ENCODE results near the gene KRTAP10-5. TPM values are rescaled to one million over a fixed set of nuclear protein-coding genes. Genes with fewer than 3 reads are reported as not detected.
"Not testable (repeated sequence)": the region's sequence is repeated elsewhere in the genome, so short reads cannot be mapped to it uniquely, and the experiment has no call there.

KRTAP10-5 gene
- polyA plus RNA-seq, 1 donor: not detected

DNA sequence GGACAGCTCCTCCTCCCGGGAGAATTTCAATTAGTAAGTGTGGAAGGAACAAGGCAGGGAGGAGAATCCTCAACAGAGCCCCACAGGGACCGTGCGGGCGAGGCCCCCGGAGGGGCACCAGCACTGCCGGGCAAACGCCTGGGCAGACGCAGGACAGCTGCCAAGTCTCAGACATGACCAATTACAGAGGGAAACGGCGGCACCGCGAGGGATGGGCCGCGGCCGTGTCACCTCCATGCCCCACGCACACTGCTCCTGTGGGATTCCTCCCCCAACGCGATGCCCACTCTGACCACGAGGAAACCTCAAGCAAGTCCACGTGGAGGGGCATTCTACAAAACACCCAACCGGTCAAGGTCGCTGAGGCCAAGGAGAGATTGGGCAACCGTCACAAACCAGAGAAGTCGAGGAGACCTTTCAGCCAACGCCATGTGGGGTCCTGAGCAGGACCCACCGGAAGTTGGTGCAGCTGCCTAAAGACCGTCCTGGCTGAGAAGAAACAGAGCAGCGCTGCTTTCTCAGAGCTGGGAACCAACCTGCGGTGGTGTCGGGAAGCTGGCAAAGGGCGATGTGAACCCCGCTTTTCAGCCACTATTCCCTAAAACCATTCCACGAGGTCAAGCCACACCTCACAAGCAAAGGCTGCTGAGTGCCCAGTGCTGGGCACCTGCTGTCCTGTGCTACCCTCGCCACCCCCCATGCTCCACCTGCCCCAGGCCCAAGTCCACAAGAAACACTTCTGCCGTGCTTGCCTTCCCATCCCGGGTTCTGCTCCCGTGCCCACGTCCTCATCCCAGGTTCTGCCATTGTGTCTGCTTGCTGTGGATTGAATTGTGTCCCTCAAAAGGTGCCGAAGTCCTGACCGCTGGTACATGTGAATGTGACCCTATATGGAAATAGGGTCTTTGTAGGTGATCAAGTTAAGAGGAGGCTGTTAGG, 8.3 kb downstream of the KRTAP10-5 start:
- no peak for DNase-seq

DNA sequence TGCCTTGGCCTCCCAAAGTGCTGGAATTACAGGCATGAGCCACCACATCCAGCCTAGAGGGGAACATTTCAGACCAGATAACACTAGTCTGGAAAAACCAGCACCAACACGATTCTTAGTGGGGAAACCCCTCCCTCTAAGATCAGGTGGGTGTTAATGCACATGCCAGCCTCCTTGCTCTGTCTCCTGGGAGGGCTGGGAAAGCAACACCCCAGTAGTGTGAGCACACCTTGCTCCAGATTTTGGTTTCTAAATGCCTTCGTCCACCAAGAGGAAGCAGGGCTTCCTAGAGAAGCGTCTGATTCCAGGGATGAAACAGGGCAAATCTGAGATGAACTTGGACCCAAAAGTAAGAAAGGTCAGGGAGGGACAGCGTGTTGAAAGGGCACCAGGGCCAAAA, 9.1 kb downstream of the KRTAP10-5 start:
- no peak for DNase-seq

DNA sequence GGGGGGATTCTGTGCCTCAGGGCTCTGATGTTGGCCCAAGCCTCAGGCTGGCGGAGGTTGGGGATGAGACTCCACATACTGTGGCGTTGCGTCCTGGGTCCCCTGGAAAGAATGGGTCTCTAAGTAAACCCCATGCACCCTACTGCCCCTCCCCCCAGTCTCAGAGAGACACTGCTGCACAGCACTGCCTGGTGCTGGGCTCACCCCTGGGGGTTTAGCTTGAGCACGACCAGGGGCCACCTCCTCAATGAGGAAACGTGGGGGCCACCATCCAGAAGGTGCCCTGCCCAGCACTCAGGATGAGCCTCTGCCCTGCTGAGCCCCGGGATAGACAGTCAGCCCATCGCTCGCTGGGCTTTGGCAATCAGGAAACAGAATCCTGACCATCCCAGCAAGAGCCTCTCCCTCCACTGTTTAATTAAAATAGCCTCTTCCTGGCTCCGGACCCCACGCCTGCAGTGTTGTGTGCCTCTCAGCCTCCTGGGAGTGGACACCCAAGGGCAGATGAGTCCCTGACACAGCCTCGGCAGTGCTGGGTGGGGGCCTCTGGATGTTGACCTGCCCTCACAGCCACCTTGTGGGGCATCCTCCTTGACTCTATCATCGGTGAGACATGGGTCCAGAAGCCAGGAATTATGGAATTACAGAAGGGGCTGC, 10.4 kb downstream of the KRTAP10-5 start:
- no peak for DNase-seq

DNA sequence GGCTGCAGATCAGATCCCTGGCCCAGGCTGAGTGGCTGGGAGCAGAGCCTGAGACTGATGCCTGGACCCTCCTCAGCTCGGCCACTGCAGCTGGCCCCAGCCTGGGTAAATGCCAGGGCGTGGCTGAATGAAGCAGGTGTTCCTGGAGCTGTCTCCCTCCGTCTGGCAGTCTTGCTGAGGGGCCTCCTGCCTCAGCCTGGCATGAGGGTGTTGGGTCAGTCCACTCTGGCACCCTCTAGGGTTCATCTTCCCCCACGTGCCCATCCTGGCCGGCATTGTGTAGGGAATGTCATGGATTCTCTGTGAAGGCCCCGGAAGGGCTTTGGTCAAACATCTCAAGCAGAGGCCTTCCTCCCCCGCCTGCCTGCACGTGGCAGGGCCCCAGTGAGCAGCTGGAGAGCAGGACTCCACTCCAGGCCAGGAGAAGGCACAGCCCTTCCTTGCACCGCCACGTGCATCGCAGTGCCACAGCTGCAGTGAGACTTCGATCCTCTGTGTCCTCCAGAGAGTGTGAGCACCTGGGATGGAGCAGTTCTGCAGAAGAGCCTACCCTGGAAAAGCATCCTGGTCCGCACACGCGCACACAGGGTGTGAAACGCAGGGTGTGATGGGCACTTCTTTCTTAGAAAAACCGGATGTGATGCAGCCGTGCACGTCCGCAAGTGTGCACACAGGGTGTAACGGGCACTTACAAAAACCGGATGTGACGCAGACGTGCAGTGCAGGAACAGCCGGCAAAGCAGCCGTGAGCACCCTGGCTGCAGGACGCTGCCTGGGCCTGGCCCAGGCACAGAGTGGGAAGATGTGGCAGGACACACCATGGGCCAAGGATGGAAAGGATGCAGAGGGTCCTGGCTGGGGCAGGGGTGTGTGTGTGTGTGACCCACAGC, 11.5 kb downstream of the KRTAP10-5 start:
- DNase-seq: no peak

DNA sequence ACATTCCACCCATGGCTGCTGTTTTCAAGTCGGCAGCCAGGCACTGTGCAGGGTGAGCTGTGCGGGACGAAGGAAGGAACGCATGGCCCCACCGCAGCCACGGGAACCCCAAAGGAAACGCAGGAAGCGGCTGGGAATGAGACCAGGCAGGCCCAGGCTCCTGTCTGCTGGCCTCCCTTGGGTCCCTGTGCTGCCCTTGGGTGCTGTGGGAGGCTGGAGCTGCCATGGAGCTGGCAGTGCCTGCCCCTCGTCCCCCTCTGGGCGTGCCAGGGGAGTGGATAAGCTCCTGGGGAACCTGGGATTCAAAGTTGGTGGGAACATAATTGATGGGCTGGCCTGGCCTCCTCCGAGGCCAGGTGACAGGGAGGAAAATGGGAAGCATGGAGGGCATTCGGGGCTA, 12.1 kb downstream of the KRTAP10-5 start:
- no peak for DNase-seq

DNA sequence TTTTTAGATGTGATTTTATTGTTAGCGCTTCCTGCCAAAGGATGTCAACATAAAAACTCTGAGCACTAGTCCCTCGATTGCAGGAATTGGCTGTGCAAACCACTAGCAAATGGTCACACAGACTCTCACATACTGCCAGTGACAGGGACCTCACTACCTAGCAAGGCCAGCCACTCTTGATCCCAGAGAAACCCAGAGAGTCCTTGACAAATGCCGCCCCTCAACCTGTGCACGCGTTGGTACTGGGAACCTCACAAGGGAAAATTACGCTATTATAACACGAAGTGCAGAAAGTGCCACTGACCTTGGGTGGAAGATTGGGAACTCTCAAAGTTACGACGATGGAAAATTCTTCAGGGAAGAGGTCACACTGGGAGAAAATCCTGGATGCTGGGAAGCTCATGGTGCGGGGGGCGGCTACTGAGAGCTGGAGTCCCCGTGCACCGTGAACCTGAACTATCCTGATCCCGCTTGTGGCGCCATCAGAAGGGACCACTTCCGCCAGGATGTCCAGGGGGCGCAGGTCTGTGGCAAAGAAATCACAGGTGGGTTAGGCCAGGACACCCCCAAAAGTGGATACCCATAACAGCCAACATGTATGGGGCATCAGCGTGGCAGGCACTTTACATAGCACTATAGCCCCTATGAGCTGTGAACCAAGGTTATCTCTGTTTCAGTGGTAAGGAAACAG, 12.8 kb downstream of the KRTAP10-5 start:
- DNase-seq: no peak

DNA sequence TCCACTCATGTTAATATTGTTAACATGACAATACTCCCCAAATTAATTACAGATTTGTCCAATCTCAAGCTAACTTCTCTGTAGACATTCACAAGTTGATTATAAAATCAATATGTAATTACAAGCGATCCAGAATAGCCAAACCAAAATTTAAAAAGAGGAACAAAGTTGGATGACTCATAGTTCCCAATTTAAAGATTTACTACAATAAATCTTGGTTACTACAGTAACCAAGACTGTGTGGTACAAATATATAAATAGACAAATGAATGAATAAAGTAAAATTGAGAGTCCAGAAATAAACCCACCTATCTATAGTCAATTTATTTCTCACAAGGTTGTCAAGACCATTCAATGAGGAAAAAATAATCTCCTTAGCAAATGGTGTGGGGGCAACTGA, 14.0 kb downstream of the KRTAP10-5 start:
- no peak for DNase-seq

DNA sequence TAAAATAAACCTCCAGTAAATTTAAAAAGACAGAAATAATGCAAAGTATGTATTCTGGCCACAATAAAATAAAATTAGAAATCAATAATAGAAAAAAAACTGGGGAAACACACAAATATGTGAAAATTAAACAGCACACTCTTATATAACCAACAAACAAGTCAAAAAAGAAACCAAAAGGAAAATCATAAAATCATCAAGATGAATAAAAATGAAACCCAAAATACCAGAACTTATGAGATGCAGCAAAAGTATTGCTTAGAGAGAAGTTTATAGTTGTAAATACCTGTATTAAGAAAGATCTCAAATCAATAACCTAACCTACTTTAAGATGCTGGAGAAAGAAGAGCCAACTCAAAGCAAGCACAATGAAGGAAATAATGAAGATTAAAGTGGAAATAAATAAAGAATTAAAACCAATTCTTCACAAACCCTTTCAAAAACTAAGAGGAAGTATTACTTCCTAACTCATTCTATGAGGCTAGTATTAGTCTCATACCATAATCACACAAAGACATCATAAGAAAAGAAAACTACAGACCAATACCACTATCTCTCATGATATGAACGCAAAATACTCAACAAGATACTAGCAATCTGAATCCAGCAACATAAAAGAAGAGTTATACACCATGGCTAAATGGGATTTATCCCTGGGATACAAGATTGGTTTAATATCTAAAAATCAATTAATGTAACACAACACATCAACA, 15.4 kb downstream of the KRTAP10-5 start:
- DNase-seq: no peak

DNA sequence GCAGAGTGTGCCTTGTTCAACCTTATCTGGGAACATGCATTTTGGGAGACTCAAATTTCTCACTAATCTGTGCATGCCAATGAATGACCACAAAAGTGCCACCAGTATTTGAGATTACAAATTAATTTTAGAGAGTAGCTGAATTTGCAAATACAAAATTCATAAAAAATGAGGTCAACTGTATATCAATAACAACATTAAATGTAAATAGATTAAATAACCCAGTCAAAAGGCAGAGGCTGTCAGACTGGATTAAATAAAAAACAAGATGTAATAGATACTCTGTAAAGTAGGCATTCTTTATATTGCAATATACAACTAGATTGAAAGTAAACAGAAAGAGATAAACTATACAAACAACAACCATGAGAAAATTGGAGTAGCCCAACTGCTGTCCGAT, 16.3 kb downstream of the KRTAP10-5 start:
- DNase-seq: no peak

DNA sequence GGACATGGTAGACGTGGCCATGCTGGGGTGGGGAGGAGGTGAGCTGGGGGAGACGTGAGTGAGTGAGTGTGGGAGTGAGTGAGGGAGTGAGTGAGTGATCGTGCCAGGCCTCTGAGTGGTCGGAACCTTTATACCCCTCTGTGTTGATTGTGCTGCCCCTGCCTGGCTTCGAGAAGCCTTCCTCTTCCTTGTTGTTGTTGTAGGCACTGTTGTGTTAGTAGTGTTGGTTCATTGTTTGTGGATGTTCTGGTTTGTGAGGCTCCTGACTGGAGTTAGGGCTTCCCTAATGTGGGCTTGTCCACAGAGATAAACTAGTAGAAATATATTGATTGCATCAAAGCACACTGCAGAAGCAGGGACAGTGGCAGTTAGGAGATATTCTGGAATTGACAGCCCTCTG, 21.7 kb downstream of the KRTAP10-5 start, which contains the start of gene KRTAP10-3:
KRTAP10-3 (minus strand) TSS at position 101 of the 400 bp plus-strand sequence; CDS start at position 21, 80 bp downstream.
- DNase-seq: no peak

DNA sequence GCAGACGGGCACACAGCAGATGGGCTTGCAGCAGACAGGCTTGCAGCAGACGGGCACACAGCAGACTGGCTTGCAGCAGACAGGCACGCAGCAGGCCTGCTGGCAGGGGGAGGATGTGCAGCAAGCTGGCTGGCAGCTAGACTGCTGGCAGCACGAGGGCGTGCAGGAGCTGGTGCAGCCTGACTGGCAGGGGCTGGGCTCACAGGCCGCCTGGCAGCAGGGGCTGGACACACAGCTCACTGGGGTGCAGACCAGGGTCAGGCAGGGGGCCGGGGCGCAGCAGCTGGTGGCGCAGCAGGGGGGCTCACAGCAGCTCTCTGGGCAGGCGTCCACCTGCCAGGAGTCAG, 22.1 kb downstream of the KRTAP10-5 start:
- not testable (repeated sequence) for DNase-seq

DNA sequence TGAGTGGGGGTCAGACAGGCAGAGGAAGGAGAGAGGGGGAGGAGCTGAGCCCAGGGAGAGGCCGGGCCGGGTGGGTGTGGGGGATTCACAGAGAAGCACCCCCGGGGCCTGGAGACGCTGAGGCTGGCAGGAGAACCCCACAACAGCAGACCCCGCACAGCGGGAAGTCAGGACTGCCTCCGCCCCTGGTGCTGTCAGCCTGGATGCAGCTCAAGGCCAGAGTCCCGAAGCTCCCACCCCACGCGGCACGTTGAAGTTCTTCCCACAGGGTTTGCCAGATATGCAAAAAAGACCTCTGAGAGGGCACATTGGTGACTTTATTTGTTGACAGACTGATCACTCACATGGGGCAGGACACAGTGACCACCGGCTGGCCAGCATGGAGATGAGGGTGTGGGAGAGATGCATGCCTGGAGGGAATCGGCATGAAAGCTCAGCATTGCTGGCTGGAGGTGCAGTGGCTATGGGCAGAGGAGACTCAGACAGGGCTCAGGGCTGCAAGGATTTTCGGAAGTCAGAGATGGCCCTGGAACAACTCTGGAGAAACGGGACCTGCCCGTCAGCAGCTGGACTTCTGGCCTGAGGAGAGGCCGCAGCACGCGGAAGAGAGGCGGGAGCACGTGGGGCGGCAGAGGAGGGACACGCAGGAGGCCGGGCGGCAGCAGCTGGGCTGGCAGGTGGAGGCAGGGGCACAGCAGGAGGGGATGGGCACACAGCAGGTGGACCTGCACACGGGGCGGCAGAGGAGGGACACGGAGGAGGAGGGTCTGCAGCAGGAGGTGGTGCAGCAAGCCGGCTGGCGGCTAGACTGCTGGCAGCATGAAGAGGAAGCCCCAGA, 22.7 kb downstream of the KRTAP10-5 start:
- DNase-seq: no peak

DNA sequence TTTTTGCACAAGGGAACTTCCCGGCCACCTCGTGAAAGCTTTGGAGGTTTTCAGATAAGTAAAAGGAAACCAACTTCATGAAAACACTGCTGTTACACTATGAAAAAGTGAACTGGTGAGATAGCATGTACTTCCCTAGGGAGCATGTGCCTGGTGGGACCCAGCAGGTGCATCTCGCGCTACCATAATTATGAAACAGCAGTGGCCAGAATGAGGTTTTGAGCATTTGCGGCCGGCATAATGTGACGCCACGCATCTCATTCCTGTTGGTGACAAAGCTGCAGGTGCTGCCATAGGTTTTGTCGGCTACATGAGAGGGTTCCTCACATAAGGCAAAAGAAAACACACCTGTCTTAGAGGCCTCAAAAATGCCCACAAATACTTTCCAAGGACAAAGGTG, 23.5 kb downstream of the KRTAP10-5 start:
- DNase-seq: no peak

DNA sequence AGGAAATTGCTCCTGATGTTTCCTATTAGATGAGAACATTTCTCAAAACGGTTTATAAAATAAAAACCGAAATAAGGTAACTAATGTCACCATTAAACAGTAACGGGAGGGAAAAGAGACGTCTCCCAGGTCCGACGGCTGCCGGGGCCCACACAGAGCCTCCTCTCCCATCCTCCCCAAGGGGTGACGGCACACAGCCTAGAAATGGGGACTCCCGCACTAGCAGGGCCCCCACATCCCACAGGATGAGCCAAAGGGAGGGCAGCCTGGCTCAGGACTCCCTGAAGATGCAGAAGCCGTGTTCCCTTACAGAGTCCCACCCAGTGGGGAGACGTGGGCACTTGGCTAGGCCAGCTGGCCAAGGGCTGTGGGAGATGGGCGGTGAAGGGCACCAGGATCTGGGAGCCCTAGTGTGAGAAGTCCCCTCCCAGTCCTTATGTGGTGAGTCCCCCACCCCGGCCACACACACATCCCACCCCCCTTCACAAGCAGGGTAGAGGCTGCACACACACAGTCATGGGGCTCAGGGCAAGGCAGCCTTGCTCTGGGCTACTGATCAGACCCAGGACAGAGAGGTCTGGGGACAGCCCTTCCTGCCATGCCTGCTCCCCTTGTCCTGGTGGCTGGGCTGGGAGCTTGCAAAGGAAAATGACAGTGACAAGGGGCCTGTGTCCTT, 25.1 kb downstream of the KRTAP10-5 start:
- DNase-seq: no peak

DNA sequence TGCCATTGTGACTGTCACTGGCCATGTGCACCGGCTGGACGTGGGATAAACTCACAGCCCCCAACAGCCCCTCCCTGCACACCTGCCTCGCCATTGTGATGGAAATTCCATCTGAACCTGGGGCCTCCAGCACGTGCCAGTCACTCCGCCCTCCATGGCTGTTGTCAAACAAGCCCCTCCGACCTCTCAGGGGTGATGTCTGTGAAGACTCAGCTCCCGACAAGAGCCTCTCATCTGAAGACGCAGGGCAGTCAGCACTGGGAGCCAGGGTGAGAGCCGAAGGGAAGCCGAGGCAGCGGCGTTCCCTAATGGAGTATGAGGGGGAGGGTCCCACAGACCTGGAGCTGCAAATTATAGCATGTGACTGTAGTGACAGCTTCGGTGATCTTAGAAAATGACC, 27.7 kb downstream of the KRTAP10-5 start:
- DNase-seq: no peak

DNA sequence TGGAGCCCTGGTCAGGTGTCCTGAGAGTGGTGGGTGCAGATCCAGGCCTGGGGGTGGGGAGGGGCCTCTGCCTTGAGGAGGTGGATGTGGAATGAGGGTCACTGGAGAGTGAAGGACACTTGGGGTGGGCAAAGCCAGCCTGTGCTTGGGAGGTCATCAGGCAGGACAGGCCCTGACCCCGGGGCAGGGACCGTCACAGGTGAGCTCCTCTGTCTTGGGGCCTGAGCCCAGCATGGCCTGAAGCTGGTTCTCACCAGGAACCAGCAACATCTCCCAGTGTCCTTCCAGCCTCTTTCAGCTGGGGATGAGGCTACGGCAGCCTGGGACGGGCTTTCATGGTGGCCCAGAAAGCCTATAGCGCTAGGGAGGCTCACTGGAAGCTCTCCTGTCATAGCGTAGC, 28.3 kb downstream of the KRTAP10-5 start:
- no peak for DNase-seq

DNA sequence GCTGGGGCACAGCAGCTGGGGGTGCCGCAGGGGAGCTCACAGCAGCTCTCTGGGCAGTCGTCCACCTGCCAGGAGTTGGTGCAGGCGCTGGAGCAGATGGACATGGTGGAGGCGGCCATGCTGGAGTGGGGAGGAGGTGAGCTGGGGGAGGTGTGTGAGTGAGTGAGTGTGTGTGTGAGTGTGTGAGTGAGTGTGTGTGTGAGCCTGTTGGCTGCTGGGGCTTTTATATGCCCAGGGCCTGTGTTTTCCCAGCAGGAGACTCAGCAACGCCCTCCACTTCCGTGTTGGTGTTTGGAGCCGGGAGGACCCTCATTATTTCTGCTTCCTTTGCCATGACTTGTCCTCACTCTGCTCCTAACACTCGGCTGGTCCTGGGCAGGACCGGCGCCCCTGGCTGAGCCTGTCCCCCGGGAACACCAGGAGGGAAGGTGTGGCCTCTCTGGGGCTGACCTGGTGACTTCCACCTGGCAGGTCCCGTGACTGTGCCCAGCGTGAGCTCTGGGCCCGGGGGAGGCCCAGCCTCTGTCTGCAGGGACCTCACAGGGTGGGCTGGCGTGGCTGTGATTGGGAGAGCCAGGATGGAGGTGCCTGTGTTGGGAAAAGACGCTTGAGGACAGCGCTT, 29.0 kb downstream of the KRTAP10-5 start, which contains the start of gene KRTAP10-2:
KRTAP10-2 (minus strand) TSS at position 166 of the 622 bp plus-strand sequence; CDS start at position 119, 47 bp downstream.
- DNase-seq: no peak

DNA sequence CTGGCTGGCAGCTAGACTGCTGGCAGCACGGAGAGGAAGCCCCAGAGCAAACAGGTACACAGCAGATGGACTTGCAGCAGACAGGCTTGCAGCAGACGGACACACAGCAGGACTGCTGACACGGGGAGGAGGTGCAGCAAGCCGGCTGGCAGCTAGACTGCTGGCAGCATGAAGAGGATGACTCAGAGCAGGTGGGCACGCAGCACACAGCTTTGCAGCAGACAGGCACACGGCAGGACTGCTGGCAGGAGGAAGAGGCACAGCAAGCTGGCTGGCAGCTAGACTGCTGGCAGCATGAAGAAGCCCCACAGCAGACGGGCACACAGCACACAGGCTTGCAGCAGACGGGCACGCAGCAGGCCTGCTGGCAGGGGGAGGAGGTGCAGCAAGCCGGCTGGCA, 29.6 kb downstream of the KRTAP10-5 start:
- DNase-seq: no peak

DNA sequence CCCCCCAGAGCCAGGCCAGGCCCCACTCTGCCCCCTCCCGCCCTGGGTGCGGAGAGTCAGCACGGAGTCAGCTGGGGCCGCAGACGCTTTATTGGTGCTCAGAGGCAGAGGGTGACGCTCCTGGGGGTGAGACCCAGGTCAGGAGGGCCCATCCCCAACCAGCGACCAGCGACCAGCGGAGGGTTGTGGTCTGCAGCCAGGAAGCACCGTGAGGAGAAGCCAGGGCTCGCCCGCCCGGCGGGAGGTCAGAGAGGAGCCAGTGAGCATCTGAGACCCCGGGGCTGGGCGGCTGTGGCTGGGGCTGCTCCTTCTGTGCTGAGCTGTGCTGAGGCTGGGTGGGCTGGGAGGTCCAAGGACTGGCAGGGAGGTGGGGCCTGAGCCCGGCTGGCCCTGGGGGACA, 30.1 kb downstream of the KRTAP10-5 start:
- not testable (repeated sequence) for DNase-seq

All from hindlimb muscle (tissue), 1 donor.